Measurements from ENCODE around the gene CAMTA1.

CAMTA1 gene

DNA sequence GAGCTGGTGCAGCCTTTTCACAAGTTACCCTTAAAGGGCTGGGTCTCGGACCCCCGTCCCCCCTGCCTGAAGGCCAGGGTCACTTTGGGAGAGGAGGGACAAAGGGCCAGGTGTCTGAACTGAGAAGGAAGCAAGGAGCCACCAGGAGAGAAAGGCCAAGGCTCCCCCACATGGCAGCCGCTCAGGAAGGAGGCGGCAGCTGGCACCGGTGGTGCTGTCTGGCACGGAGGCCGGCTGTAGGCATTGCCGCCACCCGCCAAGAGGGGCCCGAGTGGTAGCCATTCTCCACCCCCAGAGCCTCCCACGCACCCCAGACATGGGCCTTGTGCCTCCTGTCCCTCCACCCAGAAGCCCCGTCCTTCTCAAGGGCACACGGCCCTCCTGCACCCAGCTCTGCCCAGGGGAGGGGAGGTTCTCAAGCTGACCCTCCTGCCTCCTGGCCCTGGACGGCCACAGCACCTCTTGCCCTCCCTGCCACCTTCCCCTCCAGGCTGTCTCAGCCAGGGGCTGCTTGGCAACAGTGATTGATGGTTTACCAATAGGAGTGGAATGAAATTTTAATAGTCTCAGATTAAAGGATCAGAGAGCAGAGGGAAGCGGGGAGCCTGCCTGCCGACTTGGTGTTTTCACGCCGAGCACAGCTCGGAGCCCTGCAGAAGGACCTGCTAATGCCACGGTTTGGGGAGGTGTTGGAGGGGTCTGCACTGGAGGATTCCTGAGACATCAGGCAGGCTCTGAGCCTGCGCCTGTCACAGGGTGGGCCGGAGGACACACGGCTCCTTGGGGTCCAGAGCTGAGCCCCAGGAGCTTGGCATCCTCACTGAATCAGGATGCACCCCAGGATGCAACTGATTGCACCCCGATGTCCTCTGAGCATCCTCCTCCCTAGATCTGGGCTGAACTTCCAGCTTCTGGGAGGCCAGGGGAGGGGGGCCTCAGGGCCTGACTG lies 773.9 kb downstream of the CAMTA1 start:
- DNase-seq (ENCODE audit: low spot score), result no peak

DNA sequence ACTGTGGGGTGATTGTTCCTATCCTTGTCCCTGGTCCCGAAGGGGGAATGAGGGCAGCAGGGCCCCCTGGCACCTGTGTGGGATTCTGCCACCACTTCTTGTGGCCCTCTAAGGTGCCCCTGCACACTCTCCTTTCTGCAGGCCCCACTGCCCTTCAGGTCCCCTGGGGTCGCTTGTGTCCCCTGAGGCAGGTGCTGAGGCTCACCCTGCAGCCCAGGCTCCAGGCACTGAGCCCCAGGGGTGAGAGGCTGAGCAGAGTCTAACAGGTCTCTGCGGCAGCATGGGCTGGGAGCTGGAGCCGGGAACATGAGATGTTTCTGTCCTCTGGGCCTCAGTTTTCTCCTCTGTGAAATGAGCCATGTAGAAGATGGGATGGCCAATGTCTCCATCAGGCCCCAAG lies 774.9 kb downstream of the CAMTA1 start:
- no peak for DNase-seq (ENCODE audit: low spot score)

- DNase-seq (ENCODE audit: low spot score), result no peak
Observed at GRCh38 chr1:7560601-7561181, 775.4 kb downstream of the CAMTA1 start.

DNA sequence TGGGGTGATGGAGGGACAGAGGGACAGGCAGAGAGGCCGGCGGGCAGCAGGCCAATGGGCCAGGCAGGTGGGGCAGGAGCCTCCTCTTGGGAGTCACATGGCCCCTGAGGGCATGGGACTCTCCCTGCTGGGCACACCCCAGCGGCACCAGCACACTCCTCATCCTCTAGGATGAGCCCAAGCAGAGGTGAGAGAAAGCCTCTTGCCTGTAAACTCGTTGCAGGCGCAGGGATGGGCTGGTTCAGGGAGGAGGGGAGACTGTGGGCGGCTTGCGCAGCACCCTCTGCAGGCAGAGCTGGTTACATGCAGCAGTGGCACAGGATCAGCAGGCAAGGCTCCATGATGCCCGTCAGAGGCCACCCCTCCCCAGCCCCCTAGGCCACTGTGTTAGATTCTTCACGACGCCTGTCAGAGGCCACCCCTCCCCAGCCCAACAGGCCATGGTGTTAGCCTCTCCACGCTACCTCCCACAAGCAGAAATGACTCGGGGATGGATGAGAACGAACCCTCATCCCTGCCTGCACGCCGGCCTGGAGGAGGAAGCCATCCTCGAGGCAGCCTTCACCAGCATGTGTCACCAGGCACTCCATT lies 776.2 kb downstream of the CAMTA1 start:
- no peak for DNase-seq (ENCODE audit: low spot score)

DNA sequence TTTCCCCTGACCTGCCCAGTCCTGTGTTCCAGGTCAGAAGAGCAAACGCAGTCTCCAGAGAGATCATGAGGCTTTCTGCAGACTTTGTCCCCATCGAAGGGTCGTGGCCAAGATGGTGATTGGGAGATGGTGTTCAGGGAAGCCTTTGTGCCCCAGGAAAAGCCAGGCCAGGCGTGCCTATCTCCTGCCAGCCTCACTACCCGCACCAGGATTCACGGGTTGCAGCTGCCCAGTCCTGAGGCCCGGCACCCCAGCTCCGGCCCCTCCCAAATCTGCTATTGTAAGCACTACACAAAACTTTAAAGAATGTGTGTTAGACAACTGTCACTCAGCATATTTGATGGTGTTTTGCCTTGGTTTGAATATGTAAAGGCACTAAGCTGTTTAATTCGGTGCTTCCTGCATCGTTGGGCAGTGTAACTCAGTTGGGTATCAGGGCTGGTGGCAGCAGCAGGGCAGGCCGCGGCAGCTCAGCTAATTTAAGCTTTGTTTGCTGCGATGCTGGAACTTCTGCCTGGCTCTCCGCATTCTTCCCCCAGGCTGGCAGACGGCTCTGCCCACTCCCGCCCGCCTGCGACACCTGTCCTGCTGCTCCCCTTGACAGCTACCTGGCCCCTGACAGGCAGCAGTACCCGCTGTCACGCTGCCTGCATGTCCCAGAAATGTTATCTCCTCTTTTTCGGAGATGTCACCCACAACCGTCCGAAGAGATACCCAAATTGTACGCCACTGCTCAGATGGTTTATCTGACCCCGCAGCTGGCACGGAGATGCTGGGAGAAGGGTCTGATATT lies 776.9 kb downstream of the CAMTA1 start:
- DNase-seq (ENCODE audit: low spot score), result no peak

DNA sequence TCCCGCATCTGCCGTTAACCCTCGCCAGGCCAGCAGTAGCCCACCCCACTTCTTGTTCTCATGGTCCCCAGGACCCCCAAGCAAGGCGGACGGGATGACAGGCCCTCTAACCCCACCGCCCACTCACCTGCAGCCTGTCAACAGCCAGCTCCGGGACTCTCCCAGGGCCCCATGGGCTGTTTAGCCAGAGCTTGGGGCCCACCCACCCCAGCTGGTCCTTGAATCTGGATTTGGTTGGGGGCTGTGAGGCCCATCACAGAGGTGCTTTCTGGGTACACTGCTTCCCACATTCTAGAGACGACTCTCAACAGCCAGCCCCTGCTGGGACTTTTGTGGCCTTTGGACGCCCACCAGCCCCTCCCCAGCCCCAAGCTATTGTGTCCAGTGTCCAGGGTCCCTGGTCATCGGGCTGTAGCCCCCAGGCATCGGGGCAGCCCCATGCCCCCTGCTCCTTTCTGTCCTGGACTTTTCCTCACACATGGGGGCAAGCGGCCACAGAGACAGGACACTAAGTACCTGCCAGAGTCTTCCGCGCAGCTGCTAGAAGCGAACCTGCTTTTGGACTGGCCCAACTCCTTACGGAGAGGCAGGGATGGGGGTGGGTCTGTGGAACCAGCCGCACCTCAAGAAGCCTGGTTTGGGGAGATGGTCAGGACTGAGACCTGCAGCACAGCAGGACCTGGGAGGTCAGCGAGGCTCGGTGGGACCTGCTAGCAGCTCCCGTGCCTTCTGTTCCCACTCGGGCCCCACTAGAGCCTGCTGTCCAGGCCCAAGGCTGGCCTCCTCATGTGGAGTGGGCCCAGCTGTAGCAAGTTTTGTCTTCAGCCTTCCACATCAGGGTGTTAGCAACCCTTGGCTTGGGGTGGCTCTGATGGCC lies 777.7 kb downstream of the CAMTA1 start:
- no peak for DNase-seq (ENCODE audit: low spot score)

DNA sequence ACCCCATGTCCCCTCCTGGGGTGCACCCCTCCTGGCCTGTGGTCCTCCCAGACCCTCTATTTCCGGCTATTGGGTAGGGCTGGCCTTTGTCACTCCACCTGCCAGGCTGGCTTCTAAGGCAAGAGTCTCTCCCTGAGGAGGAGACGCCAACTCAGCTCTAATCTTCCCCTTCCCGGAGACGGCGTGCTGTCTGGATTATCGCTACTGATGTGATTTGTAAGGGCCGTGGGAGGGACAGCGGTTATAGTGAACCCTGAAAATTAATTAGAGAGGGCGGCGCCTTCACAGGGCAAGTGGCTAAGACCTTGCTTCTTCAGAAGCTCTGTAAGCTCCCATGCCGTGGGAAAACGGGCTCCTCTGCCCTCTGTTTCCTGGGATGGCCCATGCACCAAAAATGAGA lies 778.9 kb downstream of the CAMTA1 start:
- no peak for DNase-seq (ENCODE audit: low spot score)

DNA sequence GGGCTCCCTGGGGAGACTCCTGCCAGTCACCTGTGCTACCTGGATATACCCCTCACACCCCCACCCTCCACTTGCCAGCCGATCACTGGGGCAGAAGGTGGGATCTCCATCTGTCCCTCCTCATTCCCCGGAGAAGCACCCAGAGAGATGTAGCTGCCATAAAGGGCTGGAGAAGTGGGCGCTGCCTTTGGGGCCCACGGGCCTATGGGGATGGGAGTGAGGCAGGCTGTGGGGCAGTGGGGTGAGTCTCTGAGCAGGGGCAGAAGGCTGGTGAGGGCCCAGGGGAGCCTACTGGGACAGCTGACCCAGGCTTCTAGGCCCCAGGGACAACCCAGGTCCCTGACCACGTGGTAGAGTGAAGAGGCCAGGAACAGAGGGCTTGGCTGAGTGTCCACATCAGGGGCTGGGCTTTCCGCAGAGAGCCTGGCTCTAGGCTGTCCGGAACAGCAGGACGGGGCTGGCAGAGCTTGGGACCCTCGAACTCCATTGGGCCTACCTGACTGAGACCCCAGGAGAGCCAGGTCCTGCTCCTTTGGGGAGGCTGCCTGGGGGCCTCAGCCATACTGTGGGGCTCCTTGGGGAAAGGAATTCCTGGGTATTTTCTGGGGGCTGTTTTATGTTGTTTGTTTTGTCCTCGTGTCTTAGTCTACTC lies 780.0 kb downstream of the CAMTA1 start:
- no peak for DNase-seq (ENCODE audit: low spot score)

GRCh38 chr1:7566417-7567375 lies 781.4 kb downstream of the CAMTA1 start:
- DNase-seq (ENCODE audit: low spot score), result no peak

DNA sequence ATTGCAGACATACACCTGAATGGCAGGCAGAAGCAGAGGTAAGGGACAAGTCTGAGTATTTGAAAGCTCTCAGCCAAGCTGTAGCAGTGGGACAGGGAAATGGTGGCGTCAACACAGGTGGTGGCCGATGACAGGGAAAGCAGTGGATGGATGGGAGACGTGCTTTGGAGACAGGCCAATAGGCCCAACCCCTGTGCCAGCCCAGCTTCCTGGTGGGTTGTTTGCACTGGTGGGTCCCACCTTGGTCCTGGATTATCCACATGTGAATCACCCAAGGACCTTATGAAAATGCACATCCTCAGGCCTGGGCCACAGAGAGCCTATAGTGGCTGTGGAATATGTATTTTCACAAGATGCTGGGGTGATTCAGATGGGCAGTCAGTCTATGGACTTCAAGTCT lies 782.1 kb downstream of the CAMTA1 start:
- no peak for DNase-seq (ENCODE audit: low spot score)

- DNase-seq (ENCODE audit: low spot score), result no peak
Observed at GRCh38 chr1:7568053-7568452, 782.8 kb downstream of the CAMTA1 start.

GRCh38 chr1:7568901-7569524 lies 783.8 kb downstream of the CAMTA1 start:
- no peak for DNase-seq (ENCODE audit: low spot score)

GRCh38 chr1:7570311-7570710 lies 785.1 kb downstream of the CAMTA1 start:
- no peak for DNase-seq (ENCODE audit: low spot score)

DNA sequence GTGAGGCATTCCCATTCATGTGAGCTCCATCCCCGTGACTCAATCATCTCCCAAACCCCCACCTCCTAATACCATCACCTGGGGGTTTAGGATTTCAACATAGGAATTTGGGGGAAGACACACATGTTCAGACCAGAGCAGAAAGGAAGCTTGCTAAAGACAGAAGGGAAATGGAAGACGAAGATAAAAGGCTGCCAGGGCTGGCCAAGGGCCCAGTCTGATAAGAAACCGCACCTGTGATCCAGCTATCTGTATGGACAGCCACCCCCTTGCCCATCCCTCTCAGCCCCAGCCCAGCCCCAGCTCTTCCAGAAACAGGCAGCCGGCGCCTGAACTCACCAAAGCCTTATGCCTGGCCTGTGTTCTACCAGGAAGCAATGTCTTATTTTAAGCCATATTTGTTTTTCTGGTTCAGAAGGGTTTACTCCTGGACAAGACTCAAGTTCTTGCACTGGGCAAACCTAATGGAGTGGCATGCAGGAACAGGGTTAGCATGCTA lies 787.4 kb downstream of the CAMTA1 start:
- no peak for DNase-seq (ENCODE audit: low spot score)

GRCh38 chr1:7573481-7573880 lies 788.2 kb downstream of the CAMTA1 start:
- no peak for DNase-seq (ENCODE audit: low spot score)

- no peak for DNase-seq (ENCODE audit: low spot score)
Observed at GRCh38 chr1:7574121-7575040, 789.1 kb downstream of the CAMTA1 start.

DNA sequence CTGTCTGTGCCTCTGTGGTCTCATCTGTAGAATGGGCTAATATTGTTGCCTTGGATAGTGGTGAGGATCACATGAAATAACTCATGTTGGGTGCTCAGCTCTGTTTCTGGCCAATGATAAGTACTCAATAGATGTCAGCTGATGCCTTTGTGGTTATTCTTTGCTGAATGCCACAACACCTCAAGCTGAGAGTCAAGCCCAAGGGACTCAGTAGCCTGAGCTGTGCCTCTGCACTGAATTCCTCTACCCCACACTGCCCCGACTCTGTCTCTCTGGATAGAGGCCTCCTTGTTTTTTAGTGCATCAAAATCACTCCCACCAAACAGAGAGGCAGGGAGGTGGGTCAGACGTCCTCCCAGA lies 789.8 kb downstream of the CAMTA1 start:
- DNase-seq (ENCODE audit: low spot score), result no peak

All from RKO (cell line).